HTR-8/SVneo (cell line): ENCODE measurements around the gene RFX8.
"Not testable (repeated sequence)": the region's sequence is repeated elsewhere in the genome, so short reads cannot be mapped to it uniquely, and the experiment has no call there.

Source experiments
- DNase-seq: peaks from one replicate; pipeline ENCODE4 v3.0.0; 2011; ENCODE audit warnings: low spot score, mixed read lengths; ENCODE audit not compliant: insufficient read length
- FAIRE-seq: peaks from 2 replicates; lab custom pipeline; 2011; peaks lifted over from hg19 to GRCh38; lab: Jason Lieb, UNC

RFX8 gene

DNA sequence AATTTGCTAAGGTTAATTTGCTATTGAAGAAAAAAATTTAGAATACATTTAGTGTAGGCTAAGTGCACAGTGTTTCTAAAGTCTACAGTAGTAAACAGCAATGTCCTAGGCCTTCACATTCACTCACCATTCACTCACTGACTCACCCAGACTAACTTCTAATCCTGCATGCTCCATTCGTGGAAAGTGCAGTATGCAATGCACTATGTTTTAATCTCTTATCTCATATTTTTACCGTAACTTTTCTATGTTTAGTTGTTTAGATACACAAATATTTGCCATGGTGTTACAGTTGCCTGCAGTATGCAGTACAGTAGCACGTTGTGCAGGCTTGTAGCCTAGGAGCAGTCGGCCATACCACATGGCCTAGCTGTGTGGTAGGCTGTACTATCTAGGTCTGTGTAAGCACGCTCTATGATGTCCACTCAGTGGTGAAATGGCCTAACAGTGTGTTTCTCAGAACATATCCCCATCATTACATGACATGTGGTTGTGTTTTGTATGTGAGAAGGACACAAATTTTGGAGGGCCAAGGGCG lies 18.1 kb upstream of the RFX8 start:
- DNase-seq (no peak), FAIRE-seq (peak; percentile 23)

DNA sequence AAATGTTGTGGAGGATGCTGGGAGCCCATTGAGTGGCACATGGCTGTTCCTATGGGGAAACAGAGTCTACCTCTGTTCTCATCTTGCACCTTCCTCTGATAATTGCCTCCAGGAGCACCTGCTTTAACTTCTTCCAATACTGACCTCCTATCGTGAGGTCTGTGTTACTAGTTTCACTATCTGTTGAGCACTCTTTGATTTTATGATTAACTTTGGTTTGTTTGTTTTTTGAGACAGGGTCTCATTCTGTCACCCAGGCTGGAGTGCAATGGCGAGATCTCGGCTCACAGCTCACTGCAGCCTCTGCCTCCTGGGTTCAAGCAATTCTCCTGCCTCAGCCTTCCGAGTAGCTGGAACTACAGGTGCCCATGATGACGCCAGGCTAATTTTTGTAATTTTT lies 12.1 kb upstream of the RFX8 start:
- FAIRE-seq (no peak), DNase-seq (no peak)

DNA sequence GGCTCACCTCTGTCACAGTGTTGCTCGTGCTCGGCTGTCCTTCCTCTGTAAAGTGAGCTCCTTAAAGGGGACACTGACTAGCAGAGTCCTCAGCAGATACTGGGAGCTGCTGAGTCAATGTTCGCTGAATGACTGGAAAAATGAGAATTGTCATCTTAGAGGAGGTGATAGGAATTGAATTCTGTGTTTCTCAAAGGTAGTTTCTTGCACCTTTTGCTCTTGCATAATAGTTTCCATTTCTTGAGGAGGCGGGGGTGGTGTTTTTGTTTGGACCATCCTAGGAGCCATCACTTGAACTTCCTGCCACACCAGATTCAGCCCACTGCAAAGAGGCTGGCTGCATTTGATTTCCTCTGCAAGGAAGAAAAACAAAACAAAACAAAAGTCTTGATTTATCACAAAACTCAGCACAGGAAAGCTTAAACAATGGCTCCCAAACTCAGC lies 11.4 kb upstream of the RFX8 start:
- no peak for DNase-seq
- FAIRE-seq, result no peak

DNA sequence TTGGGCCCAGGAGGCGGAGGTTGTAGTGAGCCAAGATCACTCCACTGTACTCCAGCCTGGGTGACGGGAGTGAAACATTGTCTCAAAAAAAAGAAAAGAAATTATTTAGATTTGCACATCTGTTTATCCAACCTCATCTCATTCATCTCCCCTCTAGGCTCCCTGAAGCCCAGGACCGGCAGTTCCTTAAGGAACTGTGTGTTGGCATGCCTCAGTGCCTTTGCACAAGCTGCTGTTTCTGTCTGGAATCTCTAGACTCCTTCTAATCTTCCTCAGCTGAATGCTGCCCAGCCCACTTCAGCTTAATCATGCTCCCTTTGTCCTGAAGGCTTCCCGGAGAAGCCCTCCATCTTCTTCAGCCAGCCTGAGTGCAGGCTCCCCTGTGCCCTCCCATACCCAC lies 10.9 kb upstream of the RFX8 start:
- DNase-seq, result no peak

DNA sequence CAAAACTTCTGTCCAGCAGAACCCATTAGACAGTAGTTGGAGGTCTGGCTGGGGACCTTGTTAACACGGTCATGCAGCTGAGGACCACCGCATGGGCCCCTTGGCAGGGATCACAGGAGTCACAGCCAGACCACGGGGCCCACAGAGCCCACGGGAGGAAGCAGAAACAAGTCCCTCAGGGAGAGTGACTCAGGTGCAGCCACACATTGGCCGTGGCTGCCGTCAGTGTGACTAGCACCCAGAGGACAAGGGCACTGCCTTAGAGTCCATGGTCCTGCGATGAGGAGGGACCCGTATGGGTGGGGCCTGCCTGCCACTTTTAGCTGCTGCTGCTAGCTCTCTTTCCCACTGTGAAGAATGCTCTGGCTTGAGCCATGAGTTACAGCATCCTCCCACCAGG lies 5.9 kb upstream of the RFX8 start:
- DNase-seq, result no peak
- no peak for FAIRE-seq

More for the DNA sequence above, 10.9 kb upstream of the RFX8 start:
- FAIRE-seq, result no peak

DNA sequence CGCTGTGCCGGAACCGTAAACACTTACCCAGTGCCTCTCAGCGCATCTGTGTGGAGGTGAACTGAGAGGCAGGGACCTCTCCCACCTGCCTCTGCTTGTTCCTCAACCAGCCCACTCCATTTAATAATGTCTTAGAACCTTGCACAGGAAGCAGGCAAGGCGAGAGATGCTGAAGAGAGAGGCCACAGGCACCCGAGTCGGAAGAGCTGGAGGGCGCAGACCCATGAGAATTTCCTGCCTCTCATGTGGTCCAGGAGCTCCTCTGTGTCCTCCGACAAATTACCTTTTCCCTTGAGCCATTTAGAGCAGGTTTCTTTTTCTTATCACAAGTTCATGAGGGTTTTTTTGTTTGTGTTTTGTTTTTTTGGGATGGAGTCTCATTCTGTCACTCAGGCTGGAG lies 4.9 kb upstream of the RFX8 start:
- DNase-seq (no peak), FAIRE-seq (no peak)

DNA sequence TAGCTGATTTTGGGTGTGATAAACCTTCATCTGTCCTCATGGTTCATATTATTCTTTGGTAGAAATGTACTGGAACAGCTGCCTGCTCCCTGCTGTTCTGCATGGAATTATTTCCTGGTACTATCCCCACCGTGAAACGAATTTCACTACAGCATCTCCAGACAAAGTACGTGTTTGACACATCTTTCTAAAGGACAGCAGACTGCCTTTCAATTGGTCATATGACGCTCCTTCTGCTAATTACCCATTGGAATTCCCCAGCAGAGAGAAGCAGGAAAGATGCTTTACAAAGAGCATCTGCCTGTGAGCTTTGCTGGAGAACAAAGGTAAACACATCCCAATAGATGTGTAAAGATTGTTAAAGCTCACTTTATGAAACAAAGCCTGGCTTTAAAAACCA lies 4.4 kb upstream of the RFX8 start:
- no peak for DNase-seq
- FAIRE-seq, result no peak

DNA sequence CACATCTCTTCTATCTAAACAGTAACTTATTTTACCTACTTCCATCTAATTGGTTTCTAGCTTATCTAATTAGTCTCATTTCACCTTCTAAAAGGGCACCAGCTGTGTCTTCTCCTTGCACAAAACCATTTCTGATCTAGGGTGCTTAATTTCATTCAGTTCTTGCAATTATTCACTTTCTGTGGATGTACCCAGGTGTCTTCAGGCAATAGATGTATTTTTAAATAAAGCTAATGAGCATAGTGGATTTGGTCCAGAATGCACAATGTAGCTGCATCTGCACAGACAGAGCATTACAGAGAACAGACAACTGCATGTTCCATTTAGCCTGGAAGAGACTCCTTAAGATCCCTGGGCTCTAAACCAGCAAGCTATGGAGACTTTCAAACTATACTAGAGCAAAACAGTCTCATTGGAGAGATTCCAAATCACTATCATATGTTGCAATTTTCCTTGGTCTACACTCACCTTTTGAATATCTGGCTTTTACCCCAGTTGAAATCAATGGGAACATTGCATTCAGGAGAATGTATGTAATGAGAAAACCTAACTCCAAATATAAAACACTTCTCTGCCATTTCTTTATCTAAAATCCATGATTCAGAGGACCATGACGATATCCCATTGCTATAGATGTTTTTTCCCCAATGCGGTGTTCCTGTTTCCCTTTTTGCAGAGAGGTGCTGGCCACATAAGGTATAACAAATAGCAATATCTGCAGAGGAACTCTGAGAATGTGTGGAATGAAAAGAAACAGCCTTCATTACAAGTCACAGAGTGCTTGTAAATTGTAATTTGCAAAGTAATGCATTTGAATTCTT lies 3.5 kb upstream of the RFX8 start:
- no peak for DNase-seq
- no peak for FAIRE-seq

DNA sequence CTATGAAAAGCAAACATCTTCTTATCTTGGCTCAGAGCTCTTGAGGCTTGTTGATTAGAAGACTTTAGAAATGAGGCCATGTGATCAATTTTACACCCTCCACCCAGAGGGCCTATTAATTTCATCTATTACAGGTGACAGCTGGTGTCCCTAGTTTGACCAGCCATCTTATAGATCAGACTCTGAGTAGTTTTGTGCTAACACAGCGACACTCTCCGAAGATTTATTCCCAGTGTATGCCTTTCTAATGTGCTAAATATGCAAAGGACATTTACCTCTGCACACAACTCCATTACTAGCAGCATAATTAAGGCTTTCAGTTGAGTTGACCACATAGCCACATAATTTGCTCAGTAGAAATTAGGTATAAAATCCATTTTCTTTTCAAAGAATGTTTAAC lies 2.6 kb upstream of the RFX8 start:
- FAIRE-seq, result no peak
- no peak for DNase-seq

DNA sequence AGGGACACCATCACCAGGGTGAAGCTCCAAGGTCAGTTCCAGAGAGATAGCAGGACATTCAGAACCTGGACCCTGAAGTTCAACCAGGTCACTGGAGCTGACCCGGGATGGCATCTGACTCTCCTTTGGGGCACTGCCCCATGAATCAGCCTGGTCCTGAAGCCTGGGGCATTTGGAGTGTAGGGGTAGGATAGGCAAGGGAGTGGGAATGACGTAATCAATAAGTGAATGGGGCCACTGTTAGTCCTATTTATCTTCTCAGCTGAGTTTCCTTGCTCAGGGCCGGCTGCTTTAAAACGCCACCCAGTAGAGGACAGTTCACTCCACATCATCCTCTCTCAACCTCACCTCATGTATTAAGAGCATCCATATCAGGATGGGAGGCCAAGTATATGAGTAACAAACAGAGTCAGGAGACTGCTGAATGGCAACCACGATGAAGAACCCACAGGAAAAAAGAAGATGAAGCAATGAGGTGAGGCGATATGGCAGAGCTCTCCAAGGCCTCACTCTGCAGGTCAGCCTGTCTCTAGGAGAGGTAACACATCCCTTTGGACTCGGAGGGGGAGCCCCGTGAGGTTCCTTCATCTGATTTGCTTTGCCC lies 1.8 kb upstream of the RFX8 start:
- no peak for FAIRE-seq
- no peak for DNase-seq

DNA sequence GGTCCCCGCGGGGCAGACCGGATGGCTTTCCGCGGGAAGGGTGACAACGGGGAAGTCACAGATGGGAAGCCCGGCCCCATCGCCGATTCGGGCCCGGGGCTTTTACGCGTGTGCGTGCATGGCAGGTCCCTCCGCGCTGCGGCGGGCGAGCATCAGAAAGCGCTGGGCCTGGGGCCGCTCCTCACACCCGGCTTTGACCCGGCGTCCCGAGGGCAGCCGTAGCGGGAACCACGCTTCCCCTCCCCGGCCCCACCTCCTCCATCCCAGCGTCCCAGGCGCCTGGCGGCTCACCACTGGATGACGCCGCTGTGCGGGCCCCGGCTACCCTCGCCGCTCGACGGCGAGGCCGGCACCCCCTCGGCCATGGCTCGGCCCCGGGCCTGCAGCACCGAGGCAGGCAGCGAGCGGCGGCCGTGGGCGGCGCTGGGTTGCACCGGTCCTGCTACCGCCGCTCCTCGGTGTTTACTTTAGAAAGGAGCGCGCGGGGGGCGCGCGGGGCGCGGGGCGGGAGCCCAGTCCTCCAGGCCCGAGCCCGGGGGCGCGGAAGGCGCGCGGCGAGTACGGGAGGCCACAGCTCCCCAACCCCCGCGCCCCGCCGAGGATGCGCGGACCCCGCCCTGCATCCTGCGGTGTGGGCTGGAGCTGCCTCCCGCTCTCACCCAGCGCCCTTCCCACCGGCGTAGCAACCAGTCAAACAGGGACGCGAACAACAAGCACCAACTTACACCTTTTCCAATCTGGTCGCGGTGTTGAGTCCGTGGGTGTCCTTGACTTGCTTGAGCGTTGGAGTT lies 806 bp downstream of the RFX8 start:
- FAIRE-seq (no peak), DNase-seq (no peak)

DNA sequence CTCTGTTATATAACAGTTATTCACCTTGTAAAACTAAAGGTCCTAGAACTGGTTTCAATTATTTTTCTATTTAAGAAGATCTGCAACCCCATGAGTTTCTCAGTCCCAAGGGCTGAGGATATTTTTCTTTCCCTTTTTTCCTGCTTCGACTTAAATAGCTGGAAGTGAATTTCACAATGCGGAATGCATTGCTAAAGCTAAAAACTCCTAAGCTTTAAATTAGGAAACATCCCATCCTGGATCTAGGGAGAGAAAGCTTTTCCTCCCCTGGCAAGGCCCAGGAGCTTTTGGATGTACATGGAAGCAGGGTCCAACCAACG lies 1.4 kb downstream of the RFX8 start:
- FAIRE-seq (no peak), DNase-seq (no peak)

DNA sequence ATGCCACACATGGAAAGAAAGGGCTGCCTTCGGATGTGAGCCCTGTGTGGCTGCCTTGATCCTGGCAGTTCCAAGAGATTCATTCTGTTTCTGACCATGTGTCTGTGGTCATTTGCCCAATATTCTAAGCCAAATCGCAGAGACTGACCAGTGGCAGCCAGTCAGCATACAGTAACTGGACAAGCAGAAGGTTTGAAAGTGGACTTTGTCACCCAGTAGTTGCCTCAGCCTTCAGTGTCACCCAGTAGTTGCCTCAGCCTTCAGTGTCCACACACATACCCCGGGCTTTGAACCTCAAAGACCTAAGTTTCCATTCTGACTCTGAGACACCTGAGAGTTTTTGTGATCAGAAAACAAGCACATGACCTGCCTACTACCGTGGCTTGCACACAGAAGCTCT lies 5.0 kb downstream of the RFX8 start:
- DNase-seq, result no peak
- FAIRE-seq, result no peak

DNA sequence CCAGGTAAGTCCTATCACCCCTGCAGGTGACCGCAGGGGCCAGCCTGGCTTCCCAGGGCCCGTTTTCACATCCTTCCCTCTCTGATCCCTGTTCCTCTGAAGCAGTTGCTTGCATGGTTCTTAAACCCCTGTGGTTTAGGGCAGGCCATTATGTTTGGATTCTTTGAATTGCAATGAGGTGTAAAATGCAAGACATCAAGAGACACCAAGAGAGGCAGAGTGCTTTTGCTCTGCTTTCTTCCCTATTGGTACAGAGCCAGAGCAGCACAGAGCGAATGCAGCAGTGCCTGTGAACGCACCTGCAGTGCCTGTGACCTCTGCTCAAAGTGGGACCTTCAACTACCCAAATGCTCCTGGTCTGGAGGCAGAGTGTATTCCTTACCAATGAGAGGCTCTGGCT lies 7.6 kb downstream of the RFX8 start:
- FAIRE-seq, result no peak
- no peak for DNase-seq

DNA sequence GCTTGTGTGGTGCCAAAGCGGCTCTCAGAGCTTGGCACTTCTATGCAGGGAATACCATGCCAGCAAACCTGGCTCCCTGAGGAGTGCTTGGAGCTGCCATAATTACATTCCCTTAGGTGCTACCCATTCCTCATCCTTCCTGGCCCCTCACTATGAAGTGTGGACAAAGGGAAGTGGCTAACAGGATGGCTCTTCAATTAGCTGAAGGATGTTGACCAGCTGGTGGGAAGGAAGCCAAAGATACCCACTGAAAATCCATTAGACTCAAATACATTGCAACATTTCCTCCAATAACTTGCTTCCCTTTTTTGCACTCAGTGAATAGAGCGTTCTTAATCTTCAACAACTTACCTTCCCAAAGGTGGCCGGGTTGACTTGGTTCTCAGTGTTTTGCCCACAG lies 8.5 kb downstream of the RFX8 start:
- no peak for FAIRE-seq

DNA sequence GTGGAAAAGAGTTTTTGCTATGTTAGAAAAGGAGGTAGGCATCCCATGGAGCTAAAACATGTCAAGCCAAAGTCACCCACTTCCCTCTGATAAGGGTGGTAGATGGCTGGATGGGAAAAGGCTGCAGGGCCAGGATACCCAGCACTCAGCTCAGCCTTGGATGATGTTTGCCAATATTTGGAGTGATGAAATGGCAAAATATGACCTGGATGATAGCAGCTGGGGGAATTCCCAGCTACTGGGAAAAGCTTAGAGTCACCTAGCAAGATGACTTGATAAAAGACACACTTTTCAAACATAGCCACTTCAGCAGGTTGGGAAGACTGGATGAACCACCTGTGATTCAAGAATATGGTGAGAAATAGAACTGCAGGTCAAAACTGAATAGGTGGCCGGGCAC lies 10.1 kb downstream of the RFX8 start:
- no peak for DNase-seq
- no peak for FAIRE-seq

More for the DNA sequence above, 8.5 kb downstream of the RFX8 start:
- no peak for DNase-seq

DNA sequence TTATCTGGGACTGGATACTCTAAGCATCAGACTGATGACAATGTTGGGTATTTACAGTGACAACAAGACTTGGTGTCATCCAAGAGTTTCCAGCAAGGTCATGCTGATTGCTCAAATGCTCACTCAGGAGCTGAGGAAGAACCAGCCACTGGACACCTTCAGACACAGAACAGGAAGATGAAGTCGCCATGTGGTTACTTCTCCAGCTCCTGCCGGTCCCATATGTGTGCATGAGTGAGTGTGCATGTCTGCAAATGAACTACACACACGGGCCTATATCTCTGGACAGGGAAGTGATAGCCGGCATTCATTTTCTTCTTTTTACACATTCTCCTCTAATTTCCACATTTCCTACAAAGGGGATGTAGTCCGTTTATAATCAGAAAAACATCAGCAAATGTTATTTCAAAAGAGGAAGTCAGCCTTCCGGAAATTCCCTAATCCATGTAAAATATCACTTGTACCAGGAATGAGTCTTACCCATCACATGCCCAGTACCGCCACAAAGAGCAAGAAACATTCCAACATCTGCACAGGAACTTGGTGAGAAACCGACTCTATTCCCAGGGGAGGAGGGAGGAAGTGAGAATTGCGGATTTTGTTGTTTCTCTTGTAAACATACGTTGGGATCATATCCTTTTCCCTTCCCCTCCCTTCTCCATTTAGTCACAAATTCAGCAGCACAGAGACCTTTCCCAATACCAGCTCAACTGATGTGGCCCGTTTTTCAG lies 10.8 kb downstream of the RFX8 start:
- FAIRE-seq, result no peak
- DNase-seq, result no peak

DNA sequence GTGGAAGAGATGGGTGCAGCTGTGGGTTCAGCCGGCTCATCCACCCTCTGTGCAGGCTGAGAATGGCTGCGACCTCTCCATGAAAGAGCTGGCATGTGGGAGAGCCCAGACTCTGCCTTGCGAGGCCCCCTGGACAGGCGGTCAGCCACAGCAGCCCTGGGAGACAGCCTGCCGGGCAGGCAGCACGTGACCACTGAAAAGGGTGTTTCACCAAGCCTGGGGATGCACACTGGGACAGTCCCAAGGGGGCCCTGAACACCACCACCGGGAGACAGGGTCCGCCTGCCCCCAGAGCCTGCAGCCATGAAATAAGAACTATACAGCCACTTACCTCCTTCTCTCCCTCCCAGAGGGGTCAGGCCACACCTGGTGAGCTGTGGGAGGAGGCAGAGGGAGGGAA lies 11.5 kb downstream of the RFX8 start:
- FAIRE-seq (no peak), DNase-seq (no peak)

DNA sequence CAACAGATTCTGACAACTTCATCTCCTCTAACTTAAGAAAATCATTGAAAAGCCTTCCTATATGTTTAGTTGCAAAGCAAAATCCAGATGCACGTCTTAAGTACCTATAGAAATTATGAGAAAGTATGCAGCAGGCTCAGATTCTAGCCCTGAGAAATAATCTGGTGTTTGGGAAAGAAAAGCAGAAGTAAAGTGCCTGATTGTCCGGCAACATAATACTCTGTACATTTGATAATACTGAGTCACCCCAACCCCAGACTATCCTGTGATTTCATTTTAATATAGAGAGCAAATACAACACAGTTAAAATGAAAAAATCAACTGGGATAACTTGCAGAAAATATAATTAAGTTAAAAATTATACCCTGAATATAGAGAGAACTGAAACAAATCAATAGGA lies 13.5 kb downstream of the RFX8 start:
- FAIRE-seq (no peak), DNase-seq (no peak)

DNA sequence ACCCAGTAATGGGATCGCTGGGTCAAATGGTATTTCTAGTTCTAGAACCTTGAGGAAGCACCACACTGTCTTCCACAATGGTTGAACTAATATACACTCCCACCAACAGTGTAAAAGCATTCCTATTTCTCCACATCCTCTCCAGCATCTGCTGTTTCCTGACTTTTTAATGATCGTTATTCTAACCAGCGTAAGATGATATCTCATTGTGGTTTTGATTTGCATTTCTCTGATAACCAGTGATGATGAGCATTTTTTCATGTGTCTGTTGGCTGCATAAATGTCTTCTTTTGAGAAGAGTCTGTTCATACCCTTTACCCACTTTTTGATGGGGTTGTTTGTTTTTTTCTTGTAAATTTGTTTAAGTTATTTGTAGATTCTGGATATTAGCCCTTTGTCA lies 20.5 kb downstream of the RFX8 start:
- DNase-seq, FAIRE-seq: not testable (repeated sequence)
